HG03064 (cell line): ENCODE results near the gene TNNI3K.

Experiments used
- ATAC-seq: cut with Tn5 transposase; IDR thresholded peaks from one replicate; pipeline ENCODE4 v1.9.1; 2021; ENCODE audit warnings: low read depth; ENCODE audit not compliant: unreplicated experiment

Gene TNNI3K

GRCh38 chr1:74429580-74429979 is 194.4 kb downstream of the TNNI3K start:
- no peak for ATAC-seq

- no peak for ATAC-seq
Measured at GRCh38 chr1:74430342-74430934, 195.3 kb downstream of the TNNI3K start.

GRCh38 chr1:74431531-74431930 is 196.3 kb downstream of the TNNI3K start:
- ATAC-seq: no peak

GRCh38 chr1:74432325-74432724 is 197.1 kb downstream of the TNNI3K start:
- no peak for ATAC-seq

GRCh38 chr1:74434321-74434720 is 199.1 kb downstream of the TNNI3K start:
- ATAC-seq: no peak

GRCh38 chr1:74436078-74436477 is 200.9 kb downstream of the TNNI3K start:
- ATAC-seq: no peak

GRCh38 chr1:74437035-74437434 is 201.8 kb downstream of the TNNI3K start:
- ATAC-seq: no peak

- no peak for ATAC-seq
Measured at GRCh38 chr1:74452035-74452434, 216.8 kb downstream of the TNNI3K start.

- no peak for ATAC-seq
Measured at GRCh38 chr1:74453277-74453676, 218.1 kb downstream of the TNNI3K start.

- ATAC-seq: no peak
Measured at GRCh38 chr1:74455390-74455789, 220.2 kb downstream of the TNNI3K start.

GRCh38 chr1:74457253-74457652 is 222.1 kb downstream of the TNNI3K start:
- ATAC-seq: no peak

GRCh38 chr1:74463333-74463988 is 228.3 kb downstream of the TNNI3K start:
- ATAC-seq: peak; percentile 78

GRCh38 chr1:74464037-74464436 is 228.8 kb downstream of the TNNI3K start:
- ATAC-seq: no peak

- ATAC-seq: no peak
Measured at GRCh38 chr1:74465193-74465681, 230.1 kb downstream of the TNNI3K start.

- no peak for ATAC-seq
Measured at GRCh38 chr1:74467786-74468377, 232.7 kb downstream of the TNNI3K start.

- no peak for ATAC-seq
Measured at GRCh38 chr1:74468982-74469603, 233.9 kb downstream of the TNNI3K start.

- no peak for ATAC-seq
Measured at GRCh38 chr1:74470251-74470650, 235.1 kb downstream of the TNNI3K start.

- no peak for ATAC-seq
Measured at GRCh38 chr1:74470936-74471335, 235.7 kb downstream of the TNNI3K start.

GRCh38 chr1:74471470-74471869 is 236.3 kb downstream of the TNNI3K start:
- ATAC-seq: no peak

GRCh38 chr1:74474585-74474984 is 239.4 kb downstream of the TNNI3K start:
- no peak for ATAC-seq

- no peak for ATAC-seq
Measured at GRCh38 chr1:74478979-74479378, 243.8 kb downstream of the TNNI3K start.
